Endothelial cell of umbilical vein (primary cell): ENCODE measurements around the gene ZBTB20. TPM values are rescaled to one million over a fixed set of nuclear protein-coding genes. Genes with fewer than 3 reads are reported as not detected.

Experiments used
- BruUV-seq: library from RNA; stranded (reverse); fragments of 400-500 nt; replicated peaks from 2 replicates; lab custom pipeline; 2021; lab: Mats Ljungman, UMichigan
- CTCF ChIA-PET: fragments of 300-600, 350-600 bp; sonication (Branson Sonifier 250); formaldehyde crosslinking; loops from one replicate; lab custom pipeline; 2021; ENCODE audit warnings: antibody characterized with exemption, inconsistent platforms; lab: Charles Lee
- POLR2A ChIA-PET: fragments of 300-600, 350-600 bp; sonication (Branson Sonifier 250); formaldehyde crosslinking; loops from one replicate; lab custom pipeline; 2021; ENCODE audit warnings: antibody characterized with exemption, inconsistent platforms; lab: Charles Lee
- DNase-seq: peaks from one replicate; pipeline ENCODE4 v3.0.0-alpha.2; 2011; ENCODE audit warnings: low read depth, low spot score
- FAIRE-seq: peaks from 2 replicates; lab custom pipeline; 2011; peaks lifted over from hg19 to GRCh38; lab: Jason Lieb, UNC
- H2AFZ ChIP-seq: 2 replicates; pipeline ENCODE4 v1.6.0; 2012; ENCODE audit warnings: low read depth, low read length, control low read depth, inconsistent platforms
- H3K27ac ChIP-seq: 2 replicates; pipeline ENCODE4 v1.5.1; 2011; ENCODE audit warnings: low read depth, mild to moderate bottlenecking, control low read depth, low read length, moderate library complexity; ENCODE audit not compliant: insufficient read depth
- H3K27me3 ChIP-seq, 2 experiments: 2 replicates each; pipeline versions ENCODE4 v1.6.0 to v1.6.1; 2011; ENCODE audit warnings: low read length in 2 of 2, mixed read lengths in 1 of 2; ENCODE audit not compliant: control insufficient read depth in 2 of 2, insufficient read depth in 2 of 2
- H3K36me3 ChIP-seq, 2 experiments: 2 replicates in 1 of 2; 3 replicates in 1 of 2; pipeline ENCODE4 v1.5.1; 2011; ENCODE audit warnings: low read length in 2 of 2, mild to moderate bottlenecking in 1 of 2, moderate library complexity in 1 of 2; ENCODE audit not compliant: control insufficient read depth in 2 of 2, insufficient read depth in 2 of 2; ENCODE audit errors: extremely low read depth in 1 of 2
- H3K4me1 ChIP-seq: 3 replicates; pipeline ENCODE4 v1.5.1; 2011; ENCODE audit warnings: mild to moderate bottlenecking, low read length; ENCODE audit not compliant: control insufficient read depth, insufficient read depth; ENCODE audit errors: extremely low read depth
- H3K4me2 ChIP-seq: 2 replicates; pipeline ENCODE4 v1.6.1; 2011; ENCODE audit warnings: low read length, control low read depth, mixed read lengths; ENCODE audit not compliant: insufficient read depth
- H3K4me3 ChIP-seq, 3 experiments: fragments of 200-600 bp in 1 of 3; sonication (generic), shearing (Covaris generic) in 1 of 3; replicated peaks in 1 of 3; 2 replicates each; pipeline ENCODE4 v1.5.1; 2011 to 2016; ENCODE audit warnings: control low read depth in 3 of 3, low read length in 3 of 3, mild to moderate bottlenecking in 2 of 3, inconsistent platforms in 1 of 3, low read depth in 1 of 3, moderate library complexity in 1 of 3; ENCODE audit not compliant: insufficient read depth in 1 of 3
- H3K79me2 ChIP-seq: 2 replicates; pipeline ENCODE4 v1.6.0; 2012; ENCODE audit warnings: low read length, inconsistent platforms; ENCODE audit not compliant: control insufficient read depth, insufficient read depth
- H3K9ac ChIP-seq: replicated peaks from 2 replicates; pipeline ENCODE3; 2011; ENCODE audit warnings: low read length, control low read depth; ENCODE audit not compliant: insufficient read depth; ENCODE audit errors: extremely low read depth
- H3K9me1 ChIP-seq: replicated peaks from 3 replicates; pipeline ENCODE4 v1.6.0; 2011; ENCODE audit warnings: mild to moderate bottlenecking, low read length; ENCODE audit not compliant: control insufficient read depth, insufficient read depth; ENCODE audit errors: extremely low read depth
- H3K9me3 ChIP-seq: replicated peaks from 2 replicates; pipeline ENCODE4 v1.5.1; 2012; ENCODE audit warnings: low read length, inconsistent platforms; ENCODE audit not compliant: control insufficient read depth, insufficient read depth
- H4K20me1 ChIP-seq: replicated peaks from 2 replicates; pipeline ENCODE3; 2011; ENCODE audit warnings: mild to moderate bottlenecking, low read length; ENCODE audit not compliant: control insufficient read depth, insufficient read depth; ENCODE audit errors: extremely low read depth
- EZH2 ChIP-seq: IDR thresholded peaks from 2 replicates; pipeline ENCODE4 v1.6.1; 2012; ENCODE audit warnings: borderline replicate concordance, low read depth, mild to moderate bottlenecking, moderate library complexity, low read length, inconsistent platforms; ENCODE audit not compliant: severe bottlenecking
- FOS ChIP-seq: IDR thresholded peaks from 2 replicates; pipeline ENCODE4 v1.6.1; 2011; ENCODE audit warnings: mild to moderate bottlenecking, low read length, moderate library complexity, borderline replicate concordance; ENCODE audit not compliant: insufficient read depth
- GATA2 ChIP-seq: IDR thresholded peaks from 2 replicates; pipeline ENCODE4 v1.7.0; 2011; ENCODE audit warnings: low read depth, mild to moderate bottlenecking, moderate library complexity, mixed read lengths, low read length; ENCODE audit not compliant: insufficient read length, insufficient read depth
- JUN ChIP-seq: IDR thresholded peaks from 2 replicates; pipeline ENCODE4 v1.6.1; 2011; ENCODE audit warnings: borderline replicate concordance, low read depth; ENCODE audit not compliant: insufficient read length, insufficient read depth
- MYC ChIP-seq: IDR thresholded peaks from one replicate; pipeline ENCODE4 v1.6.1; 2011; ENCODE audit warnings: mild to moderate bottlenecking, low read depth, low read length
- POLR2A ChIP-seq: IDR thresholded peaks from 2 replicates; pipeline ENCODE4 v1.6.1; 2012; ENCODE audit warnings: low read depth, mild to moderate bottlenecking, control low read depth, low read length
- POLR2AphosphoS5 ChIP-seq: IDR thresholded peaks from 2 replicates; pipeline ENCODE4 v1.6.1; 2012; ENCODE audit warnings: low read depth, mild to moderate bottlenecking, control low read depth, low read length, moderate library complexity; ENCODE audit not compliant: insufficient read depth
- dilution Hi-C: fragments of 300-500 bp; cut with MboI; formaldehyde crosslinking; loops from one replicate; pipeline ENCODE4 v1.15.0; 2019; ENCODE audit warnings: low sequenced_read_pairs; ENCODE audit not compliant: extremely low pct_ligation_motif_present
- intact Hi-C: fragments of 100-400 bp; cut with micrococcal nuclease; formaldehyde crosslinking; loops from one replicate; pipeline ENCODE4 v1.10.0; 2022
- polyA plus RNA-seq, 4 experiments: library from polyadenylated mRNA; depleted of rRNA in 3 of 4; stranded (reverse) in 3 of 4; unstranded in 1 of 4; fragments of >200 nt; gene quantifications; 2 replicates each; pipeline versions ENCODE4 v1.2.1 to v1.2.3, GENCODE V29; 2011 to 2012; ENCODE audit warnings: missing spikeins in 1 of 4
- total RNA-seq: library from RNA; stranded (reverse); gene quantifications from 2 replicates; pipeline ENCODE4 v1.2.3, GENCODE V29; 2021
- TF ChIP-seq, protein P1 (sequence below), 2 donors: IDR thresholded peaks; 1 replicate in 1 of 2; 2 replicates in 1 of 2; pipeline ENCODE4 v1.5.1; 2011; ENCODE audit warnings: low read length in 2 of 2, mild to moderate bottlenecking in 2 of 2, moderate library complexity in 2 of 2, control low read depth in 1 of 2, inconsistent platforms in 1 of 2, low read depth in 1 of 2; ENCODE audit not compliant: insufficient read depth in 1 of 2; ENCODE audit errors: extremely low read depth in 1 of 2
- TF ChIP-seq, protein P2 (sequence below): IDR thresholded peaks from 2 replicates; pipeline ENCODE4 v1.6.1; 2011; ENCODE audit not compliant: insufficient read depth, insufficient read length

Gene ZBTB20
- total and polyA plus RNA-seq, 2 donors (not counting 3 experiments of a cell fraction or from before 2014, with no cell fraction given) = 2.1 to 20.5 TPM

DNA sequence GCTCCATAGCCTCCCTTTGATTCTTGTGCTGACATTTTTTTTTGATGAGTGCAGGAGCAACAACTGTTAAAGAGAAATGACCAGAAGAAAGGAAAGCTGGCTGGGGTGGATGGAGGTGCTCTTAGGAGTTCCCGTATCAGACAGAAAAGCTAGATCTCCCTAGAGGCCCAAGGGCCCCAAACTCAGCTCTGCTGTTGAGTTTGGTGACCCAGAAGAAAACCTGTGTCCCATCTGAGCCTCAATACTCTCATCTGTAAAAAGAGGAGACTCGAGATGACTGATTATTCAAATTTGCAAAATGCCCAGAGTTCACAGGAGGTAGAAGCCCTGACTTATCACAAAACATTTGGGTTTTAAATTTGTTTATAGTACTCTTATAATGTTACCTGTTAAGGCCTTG is 710.9 kb downstream of the ZBTB20 start:
- no peak overlapping the region for H3K9ac ChIP-seq
- FAIRE-seq (no peak), DNase-seq (no peak)
- no peaks in the 10 kb centered on the region for H3K4me1 ChIP-seq
- no peaks in the 10 kb centered on the region for H3K36me3 ChIP-seq
- dilution Hi-C loops = no loop called here
- TF ChIP-seq FOS = no peak
- no peak for TF ChIP-seq POLR2AphosphoS5
- no peak for TF ChIP-seq GATA2
- no peak for TF ChIP-seq JUN
- TF ChIP-seq, protein P1, sequence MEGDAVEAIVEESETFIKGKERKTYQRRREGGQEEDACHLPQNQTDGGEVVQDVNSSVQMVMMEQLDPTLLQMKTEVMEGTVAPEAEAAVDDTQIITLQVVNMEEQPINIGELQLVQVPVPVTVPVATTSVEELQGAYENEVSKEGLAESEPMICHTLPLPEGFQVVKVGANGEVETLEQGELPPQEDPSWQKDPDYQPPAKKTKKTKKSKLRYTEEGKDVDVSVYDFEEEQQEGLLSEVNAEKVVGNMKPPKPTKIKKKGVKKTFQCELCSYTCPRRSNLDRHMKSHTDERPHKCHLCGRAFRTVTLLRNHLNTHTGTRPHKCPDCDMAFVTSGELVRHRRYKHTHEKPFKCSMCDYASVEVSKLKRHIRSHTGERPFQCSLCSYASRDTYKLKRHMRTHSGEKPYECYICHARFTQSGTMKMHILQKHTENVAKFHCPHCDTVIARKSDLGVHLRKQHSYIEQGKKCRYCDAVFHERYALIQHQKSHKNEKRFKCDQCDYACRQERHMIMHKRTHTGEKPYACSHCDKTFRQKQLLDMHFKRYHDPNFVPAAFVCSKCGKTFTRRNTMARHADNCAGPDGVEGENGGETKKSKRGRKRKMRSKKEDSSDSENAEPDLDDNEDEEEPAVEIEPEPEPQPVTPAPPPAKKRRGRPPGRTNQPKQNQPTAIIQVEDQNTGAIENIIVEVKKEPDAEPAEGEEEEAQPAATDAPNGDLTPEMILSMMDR (IDR thresholded peaks at IDR 0.05; ENCODE audit: extremely low read depth in 1 of 2, insufficient read depth in 1 of 2, low read depth in 1 of 2, low read length in 2 of 2) = no peak
- no peak for TF ChIP-seq MYC
- TF ChIP-seq, protein P2, sequence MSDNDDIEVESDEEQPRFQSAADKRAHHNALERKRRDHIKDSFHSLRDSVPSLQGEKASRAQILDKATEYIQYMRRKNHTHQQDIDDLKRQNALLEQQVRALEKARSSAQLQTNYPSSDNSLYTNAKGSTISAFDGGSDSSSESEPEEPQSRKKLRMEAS = no peak
- no peak for TF ChIP-seq EZH2
- TF ChIP-seq POLR2A = no peak
- no peaks in the 10 kb centered on the region for H3K79me2 ChIP-seq
- no peaks in the 10 kb centered on the region for H3K9me3 ChIP-seq
- intact Hi-C loops = no loop called here
- no TSS peak for BruUV-seq
- no peaks in the 10 kb centered on the region for H3K9me1 ChIP-seq
- H3K27me3 ChIP-seq = no peaks in the 10 kb centered on the region
- no peak overlapping the region for H3K27ac ChIP-seq
- H4K20me1 ChIP-seq = peaks cover 2% of the 10 kb centered on the region
- no peak overlapping the region for H2AFZ ChIP-seq
- no peak overlapping the region for H3K4me2 ChIP-seq
- ChIA-PET POLR2A (no interaction called here), CTCF (interaction anchor here (1.3 to 2.2 kb wide), 4 partner anchors 14 to 22 kb away, joined by 3 to 11 read pairs (median 4); no protein-coding TSS in a partner anchor)
- no peak overlapping the region for H3K4me3 ChIP-seq
